ENCODE results near the gene SUMF2.
"Not testable (repeated sequence)": the region's sequence is repeated elsewhere in the genome, so short reads cannot be mapped to it uniquely, and the experiment has no call there.

SUMF2 gene

GRCh38 chr7:56106108-56107073 lies 42.3 kb downstream of the SUMF2 start, which contains the start of gene CHCHD2:
Gene CHCHD2, minus strand, starts transcription at chr7:56106476. Its CDS starts 63 bp downstream, at chr7:56106413.
- peak; percentile 99 for DNase-seq (ENCODE audit: low read depth)

GRCh38 chr7:56107954-56108258 lies 43.8 kb downstream of the SUMF2 start:
- DNase-seq (ENCODE audit: low read depth) = no peak

GRCh38 chr7:56110611-56111010 lies 46.5 kb downstream of the SUMF2 start:
- DNase-seq (ENCODE audit: low read depth) = no peak

- not testable (repeated sequence) for DNase-seq (ENCODE audit: low read depth)
Observed at GRCh38 chr7:56112244-56112643, 48.2 kb downstream of the SUMF2 start.

- no peak for DNase-seq (ENCODE audit: low read depth)
Observed at GRCh38 chr7:56115852-56116538, 51.9 kb downstream of the SUMF2 start, which contains the start of gene NUPR2. Gene NUPR2, minus strand, starts transcription at chr7:56116417. Its CDS starts 103 bp downstream, at chr7:56116314.

- DNase-seq (ENCODE audit: low read depth) = no peak
Observed at GRCh38 chr7:56121440-56121839, 57.4 kb downstream of the SUMF2 start.

GRCh38 chr7:56124981-56125380 lies 60.9 kb downstream of the SUMF2 start:
- DNase-seq (ENCODE audit: low read depth) = no peak

GRCh38 chr7:56125831-56126230 lies 61.7 kb downstream of the SUMF2 start:
- no peak for DNase-seq (ENCODE audit: low read depth)

GRCh38 chr7:56127241-56127975 lies 63.3 kb downstream of the SUMF2 start:
- no peak for DNase-seq (ENCODE audit: low read depth)

Measured in ELR (cell line).